ENCODE data around the gene PIP5K1B. TPM values are rescaled to one million over a fixed set of nuclear protein-coding genes. Genes with fewer than 3 reads are reported as not detected.

The PIP5K1B gene
- total RNA-seq, 2 experiments from 2014 or later: 3.8 to 10.7 TPM

DNA sequence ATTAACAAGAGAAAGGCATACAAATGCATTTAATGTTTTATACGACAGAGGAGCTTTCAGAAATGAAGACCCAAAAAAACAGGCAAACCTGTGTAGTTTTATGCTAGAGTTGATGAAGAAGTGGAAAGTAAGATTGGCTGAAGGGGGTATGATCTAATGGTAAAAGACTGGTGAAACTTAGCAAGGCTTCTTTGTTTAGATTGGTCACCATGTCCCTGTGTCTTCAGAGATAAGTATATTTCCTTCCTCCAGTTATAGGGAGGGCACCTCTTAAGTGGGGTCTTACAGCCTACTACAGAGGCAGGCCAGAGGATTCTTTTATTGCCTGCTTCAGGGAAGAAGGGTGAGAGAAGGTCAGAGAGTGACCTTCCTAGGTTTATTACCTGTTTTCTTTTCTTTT is 252.4 kb downstream of the PIP5K1B start:
- CTCF ChIA-PET (ENCODE audit: unreplicated experiment): no interaction called here
- H3K36me3 ChIP-seq (ENCODE audit: insufficient read depth, low read length): no peaks in the 10 kb centered on the region
- TF ChIP-seq, protein P1, sequence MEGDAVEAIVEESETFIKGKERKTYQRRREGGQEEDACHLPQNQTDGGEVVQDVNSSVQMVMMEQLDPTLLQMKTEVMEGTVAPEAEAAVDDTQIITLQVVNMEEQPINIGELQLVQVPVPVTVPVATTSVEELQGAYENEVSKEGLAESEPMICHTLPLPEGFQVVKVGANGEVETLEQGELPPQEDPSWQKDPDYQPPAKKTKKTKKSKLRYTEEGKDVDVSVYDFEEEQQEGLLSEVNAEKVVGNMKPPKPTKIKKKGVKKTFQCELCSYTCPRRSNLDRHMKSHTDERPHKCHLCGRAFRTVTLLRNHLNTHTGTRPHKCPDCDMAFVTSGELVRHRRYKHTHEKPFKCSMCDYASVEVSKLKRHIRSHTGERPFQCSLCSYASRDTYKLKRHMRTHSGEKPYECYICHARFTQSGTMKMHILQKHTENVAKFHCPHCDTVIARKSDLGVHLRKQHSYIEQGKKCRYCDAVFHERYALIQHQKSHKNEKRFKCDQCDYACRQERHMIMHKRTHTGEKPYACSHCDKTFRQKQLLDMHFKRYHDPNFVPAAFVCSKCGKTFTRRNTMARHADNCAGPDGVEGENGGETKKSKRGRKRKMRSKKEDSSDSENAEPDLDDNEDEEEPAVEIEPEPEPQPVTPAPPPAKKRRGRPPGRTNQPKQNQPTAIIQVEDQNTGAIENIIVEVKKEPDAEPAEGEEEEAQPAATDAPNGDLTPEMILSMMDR (conservative IDR thresholded peaks at IDR 0.05; ENCODE audit: low read length): no peak
- no peak for TF ChIP-seq EZH2phosphoT487 (IDR thresholded peaks at IDR 0.05; ENCODE audit: borderline replicate concordance, low read depth, low read length)
- POLR2A ChIA-PET: no interaction called here
- H3K9me3 ChIP-seq (ENCODE audit: low read length): no peaks in the 10 kb centered on the region
- peaks cover 34% of the 10 kb centered on the region for H3K4me1 ChIP-seq (ENCODE audit: insufficient read depth, low read length, poor library complexity, severe bottlenecking)
- H3K27ac ChIP-seq (ENCODE audit: low read depth, low read length, poor library complexity, severe bottlenecking): no peak overlapping the region
- H2AFZ ChIP-seq (ENCODE audit: low read length): no peak overlapping the region
- H4K20me1 ChIP-seq (ENCODE audit: insufficient read depth, low read length): no peaks in the 10 kb centered on the region
- H3K4me2 ChIP-seq (ENCODE audit: low read length): no peak overlapping the region
- no peak for DNase-seq (ENCODE audit: low spot score)
- BruUV-seq (replicated peaks): no TSS peak
- no peaks in the 10 kb centered on the region for H3K79me2 ChIP-seq (ENCODE audit: insufficient read depth, low read depth, low read length)
- intact Hi-C loops (cut with micrococcal nuclease; ENCODE audit: unreplicated experiment): no loop called here
- H3K9me2 ChIP-seq (ENCODE audit: insufficient read depth, low read length): no peaks in the 10 kb centered on the region
- no peak overlapping the region for H3K4me3 ChIP-seq (ENCODE audit: low read depth, low read length, poor library complexity, severe bottlenecking)

DNA sequence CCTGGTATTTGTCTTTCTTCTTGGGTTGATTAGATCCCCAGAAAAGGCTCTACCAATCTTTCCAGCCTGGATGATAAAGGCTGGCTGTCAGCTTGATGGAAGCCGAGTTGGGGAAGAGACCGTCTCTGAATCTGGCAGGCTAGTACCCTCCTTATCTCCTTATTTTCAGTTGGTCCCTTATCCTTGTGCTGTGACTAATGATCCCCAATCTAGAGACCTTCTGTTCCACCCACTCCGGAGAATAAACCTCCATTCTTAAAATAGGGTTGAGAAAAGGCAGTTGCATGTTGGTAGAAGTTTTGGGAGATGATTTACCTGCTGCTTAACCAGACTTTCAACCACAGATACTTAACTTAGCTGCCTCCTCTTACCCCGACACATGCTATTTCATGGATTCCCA is 256.5 kb downstream of the PIP5K1B start:
- H3K27ac ChIP-seq (ENCODE audit: low read depth, low read length, poor library complexity, severe bottlenecking): no peak overlapping the region
- no peaks in the 10 kb centered on the region for H3K9me3 ChIP-seq (ENCODE audit: low read length)
- intact Hi-C loops (cut with micrococcal nuclease; ENCODE audit: unreplicated experiment): no loop called here
- H3K36me3 ChIP-seq (ENCODE audit: insufficient read depth, low read length): no peaks in the 10 kb centered on the region
- DNase-seq (ENCODE audit: low spot score): no peak
- H3K4me1 ChIP-seq (ENCODE audit: insufficient read depth, low read length, poor library complexity, severe bottlenecking): peaks cover 4% of the 10 kb centered on the region
- H2AFZ ChIP-seq (ENCODE audit: low read length): no peak overlapping the region
- H3K79me2 ChIP-seq (ENCODE audit: insufficient read depth, low read depth, low read length): no peaks in the 10 kb centered on the region
- no peaks in the 10 kb centered on the region for H3K9me2 ChIP-seq (ENCODE audit: insufficient read depth, low read length)
- POLR2A ChIA-PET: interaction anchor here (0.5 kb wide), 1 partner anchor 175 kb away, joined by 3 read pairs; no protein-coding TSS in a partner anchor
- no peak overlapping the region for H3K4me2 ChIP-seq (ENCODE audit: low read length)
- no TSS peak for BruUV-seq (replicated peaks)
- no peaks in the 10 kb centered on the region for H4K20me1 ChIP-seq (ENCODE audit: insufficient read depth, low read length)
- H3K4me3 ChIP-seq (ENCODE audit: low read depth, low read length, poor library complexity, severe bottlenecking): no peak overlapping the region
- CTCF ChIA-PET (ENCODE audit: unreplicated experiment): no interaction called here
- TF ChIP-seq, protein P1 (conservative IDR thresholded peaks at IDR 0.05; ENCODE audit: low read length): no peak
- TF ChIP-seq EZH2phosphoT487 (IDR thresholded peaks at IDR 0.05; ENCODE audit: borderline replicate concordance, low read depth, low read length): no peak

DNA sequence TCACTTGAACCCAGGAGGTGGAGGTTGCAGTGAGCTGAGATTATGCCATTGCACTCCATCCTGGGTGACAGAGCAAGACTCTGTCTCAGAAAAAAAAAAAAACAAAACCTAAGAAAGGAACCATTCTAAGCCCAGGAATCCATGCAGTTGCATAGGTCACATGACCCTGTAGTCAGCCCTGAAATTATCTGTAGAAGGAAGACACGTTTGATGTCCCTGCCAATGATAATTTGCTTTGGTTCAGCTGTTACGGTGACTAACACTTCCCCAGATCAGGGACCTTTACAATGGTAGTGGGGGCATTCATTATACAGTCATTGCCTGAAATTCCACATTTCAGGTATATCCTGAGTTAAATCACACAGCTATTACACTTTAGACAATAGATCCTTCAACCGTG is 258.4 kb downstream of the PIP5K1B start:
- Histone ChIP-seq H3K4me2 (ENCODE audit: low read length) (no peak overlapping the region), H3K79me2 (ENCODE audit: insufficient read depth, low read depth, low read length) (no peaks in the 10 kb centered on the region), H4K20me1 (ENCODE audit: insufficient read depth, low read length) (no peaks in the 10 kb centered on the region), H3K36me3 (ENCODE audit: insufficient read depth, low read length) (no peaks in the 10 kb centered on the region), H2AFZ (ENCODE audit: low read length) (no peak overlapping the region), H3K9me2 (ENCODE audit: insufficient read depth, low read length) (no peaks in the 10 kb centered on the region), H3K4me1 (ENCODE audit: insufficient read depth, low read length, poor library complexity, severe bottlenecking) (peaks cover 7% of the 10 kb centered on the region), H3K9me3 (ENCODE audit: low read length) (no peaks in the 10 kb centered on the region), H3K4me3 (ENCODE audit: low read depth, low read length, poor library complexity, severe bottlenecking) (no peak overlapping the region), H3K27ac (ENCODE audit: low read depth, low read length, poor library complexity, severe bottlenecking) (no peak overlapping the region)
- BruUV-seq (replicated peaks): no TSS peak
- DNase-seq (ENCODE audit: low spot score): no peak
- intact Hi-C loops (cut with micrococcal nuclease; ENCODE audit: unreplicated experiment): no loop called here
- POLR2A ChIA-PET: interaction anchor here (0.7 to 1.1 kb wide), 4 partner anchors 9 to 22 kb away, joined by 3 read pairs; no protein-coding TSS in a partner anchor
- TF ChIP-seq EZH2phosphoT487 (IDR thresholded peaks at IDR 0.05; ENCODE audit: borderline replicate concordance, low read depth, low read length): no peak
- TF ChIP-seq, protein P1 (conservative IDR thresholded peaks at IDR 0.05; ENCODE audit: low read length): no peak
- CTCF ChIA-PET (ENCODE audit: unreplicated experiment): no interaction called here

All from OCI-LY7 (cell line).